IPS DF 6.9 (cell line): ENCODE results near the gene TOX2.

Experiments used
- DNase-seq: peaks from one replicate; pipeline ENCODE4 v3.0.0-alpha.2; 2013; ENCODE audit warnings: low read depth, low spot score
- H3K27ac ChIP-seq: one replicate; pipeline ENCODE4 v1.5.1; 2013; ENCODE audit warnings: low read length, control low read depth
- H3K27me3 ChIP-seq: 2 replicates; pipeline ENCODE4 v1.6.1; 2013; ENCODE audit warnings: mild to moderate bottlenecking, low read length; ENCODE audit not compliant: control insufficient read depth, insufficient read depth
- H3K36me3 ChIP-seq: 2 replicates; pipeline ENCODE4 v1.6.1; 2013; ENCODE audit warnings: low read length; ENCODE audit not compliant: control insufficient read depth, insufficient read depth
- H3K4me1 ChIP-seq: 2 replicates; pipeline ENCODE4 v1.6.1; 2013; ENCODE audit warnings: low read length; ENCODE audit not compliant: control insufficient read depth, insufficient read depth
- H3K4me3 ChIP-seq: 2 replicates; pipeline ENCODE4 v1.5.1; 2013; ENCODE audit warnings: mild to moderate bottlenecking, low read length
- H3K9me3 ChIP-seq: 2 replicates; pipeline ENCODE4 v1.6.1; 2013; ENCODE audit warnings: low read length, inconsistent platforms; ENCODE audit not compliant: control insufficient read depth, insufficient read depth
- WGBS: extraction: QIAGEN DNeasy Blood & Tissue Kit; methylation state at CpG from one replicate; pipeline ENCODE4 v1.1.7; 2013; ENCODE audit warnings: mixed read lengths, missing lambda C conversion rate; ENCODE audit not compliant: insufficient read length, insufficient coverage; 5-methylcytosine and 5-hydroxymethylcytosine counted together

The TOX2 gene

DNA sequence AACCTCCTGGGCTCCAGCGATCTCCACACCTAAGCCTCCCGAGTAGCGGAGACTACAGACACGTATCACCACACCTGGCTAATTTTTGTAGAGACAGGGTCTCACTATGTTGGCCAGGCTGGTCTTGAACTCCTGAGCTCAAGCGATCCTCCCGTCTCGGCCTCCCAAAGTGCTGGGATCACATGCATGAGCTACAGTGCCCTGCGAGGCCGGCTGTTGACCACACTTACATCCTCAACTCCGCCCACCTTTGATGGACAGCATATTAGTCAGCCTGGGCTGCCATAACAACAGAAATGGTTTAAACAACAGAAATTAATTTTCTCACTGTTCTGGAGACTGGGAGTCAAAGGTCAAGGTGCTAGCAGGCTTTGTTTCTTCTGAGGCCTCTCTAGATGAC, 164.6 kb downstream of the TOX2 start:
- Histone ChIP-seq H3K4me1 (no peaks in the 10 kb centered on the region), H3K27me3 (no peaks in the 10 kb centered on the region), H3K27ac (no peak overlapping the region), H3K9me3 (no peaks in the 10 kb centered on the region), H3K4me3 (no peak overlapping the region), H3K36me3 (no peaks in the 10 kb centered on the region)
- DNase-seq = no peak
- WGBS = no CpG with 5 or more reads among the region's 10 CpGs

DNA sequence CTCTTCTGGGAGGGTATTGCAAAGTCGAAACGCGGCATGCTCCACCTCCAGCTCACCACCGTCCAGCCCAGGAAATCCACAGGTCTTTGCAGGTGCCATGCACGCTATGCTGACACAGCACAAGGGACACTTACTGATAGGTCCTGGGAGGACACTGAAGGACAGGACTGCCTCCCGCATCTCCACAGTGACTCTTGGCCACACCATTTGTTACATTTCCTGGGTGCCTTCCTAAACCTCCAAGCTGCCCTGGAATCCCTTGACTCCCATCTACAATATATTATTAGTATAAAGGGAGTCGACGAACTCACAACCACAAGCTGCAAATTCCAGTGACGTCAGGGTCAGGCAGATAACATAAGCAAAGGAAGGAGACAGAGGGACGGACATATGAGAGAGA, 165.4 kb downstream of the TOX2 start:
- Histone ChIP-seq H3K4me1 (no peaks in the 10 kb centered on the region), H3K4me3 (no peak overlapping the region), H3K27ac (no peak overlapping the region), H3K36me3 (no peaks in the 10 kb centered on the region), H3K9me3 (no peaks in the 10 kb centered on the region), H3K27me3 (no peaks in the 10 kb centered on the region)
- no peak for DNase-seq
- no CpG with 5 or more reads among the region's 10 CpGs for WGBS

DNA sequence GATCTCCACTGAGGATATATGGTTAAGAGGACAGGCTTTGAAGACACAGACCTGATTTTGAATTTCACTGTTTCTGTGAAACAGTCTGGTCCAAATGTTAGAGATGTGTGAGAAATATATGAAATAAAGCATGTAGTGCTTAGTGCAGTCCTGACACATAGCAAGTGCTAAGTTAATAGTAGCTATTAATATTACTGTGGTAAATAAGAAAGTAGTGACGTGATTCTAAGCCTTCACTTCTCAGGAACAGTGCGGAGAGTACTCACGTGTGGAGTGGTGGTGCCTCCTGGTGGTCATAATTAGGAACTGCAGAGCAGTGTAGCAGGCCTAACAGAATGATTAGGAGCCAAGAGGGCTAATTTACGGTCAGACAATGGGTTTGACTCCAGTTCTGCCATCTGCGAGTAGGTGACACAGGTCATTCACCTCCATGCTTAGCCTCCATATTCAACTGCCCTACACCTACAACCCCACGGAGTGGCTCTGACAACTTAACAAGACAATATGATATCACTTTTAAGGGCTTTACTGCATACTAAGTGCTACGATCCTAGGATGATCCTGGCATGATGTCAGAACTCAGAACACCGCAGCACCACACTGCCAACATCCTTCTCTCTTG, 166.1 kb downstream of the TOX2 start:
- DNase-seq = peak; percentile 41
- Histone ChIP-seq H3K36me3 (no peaks in the 10 kb centered on the region), H3K9me3 (no peaks in the 10 kb centered on the region), H3K4me3 (no peak overlapping the region), H3K27ac (no peak overlapping the region), H3K27me3 (no peaks in the 10 kb centered on the region), H3K4me1 (no peaks in the 10 kb centered on the region)
- WGBS = no CpG with 5 or more reads among the region's 8 CpGs

DNA sequence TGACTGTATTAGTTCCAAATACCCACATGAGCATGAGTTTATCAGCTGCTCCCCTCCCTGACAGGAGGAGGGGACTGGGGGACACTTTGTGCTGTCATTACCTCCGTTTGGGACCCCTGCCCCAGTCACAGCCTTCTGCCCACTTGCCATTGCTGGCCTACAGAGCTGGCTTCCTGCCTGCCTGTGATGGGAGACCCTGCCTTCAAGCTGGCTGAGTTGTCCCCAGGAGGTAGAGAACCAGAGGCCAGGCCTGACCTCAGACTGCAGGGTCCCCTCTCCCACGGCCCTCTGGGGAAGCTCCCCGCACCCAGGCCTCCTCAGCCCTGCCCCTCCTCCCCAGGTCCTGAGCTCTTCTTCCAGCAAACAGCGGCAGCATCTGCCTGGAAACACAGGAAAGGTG, 166.8 kb downstream of the TOX2 start:
- DNase-seq = no peak
- WGBS = no CpG with 5 or more reads among the region's 4 CpGs
- Histone ChIP-seq H3K27me3 (no peaks in the 10 kb centered on the region), H3K4me1 (no peaks in the 10 kb centered on the region), H3K27ac (no peak overlapping the region), H3K36me3 (no peaks in the 10 kb centered on the region; the same call in 1 of the 2 replicates), H3K4me3 (no peak overlapping the region), H3K9me3 (no peaks in the 10 kb centered on the region)

DNA sequence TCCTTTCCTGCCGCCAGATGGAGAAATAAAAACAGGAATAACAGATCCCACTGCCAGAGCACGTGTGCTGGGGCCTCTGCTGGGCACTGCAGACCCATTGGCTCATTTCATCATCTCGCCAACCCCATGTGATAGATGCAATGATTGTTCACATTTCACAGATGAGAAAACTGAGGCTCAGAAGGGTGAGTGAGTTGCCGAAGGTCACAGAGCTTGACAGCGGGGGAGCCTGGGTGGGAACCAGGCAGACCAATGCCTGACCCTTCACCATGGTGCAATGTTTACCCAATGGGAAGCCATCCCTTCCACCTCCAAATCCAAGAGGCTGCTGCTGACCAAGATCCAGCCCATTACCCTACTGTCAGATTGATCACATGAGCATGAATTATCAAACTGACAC, 167.2 kb downstream of the TOX2 start:
- no CpG with 5 or more reads among the region's 5 CpGs for WGBS
- no peaks in the 10 kb centered on the region for H3K27me3 ChIP-seq
- H3K9me3 ChIP-seq = no peaks in the 10 kb centered on the region
- H3K4me3 ChIP-seq = no peak overlapping the region
- no peaks in the 10 kb centered on the region; the same call in 1 of the 2 replicates for H3K36me3 ChIP-seq
- H3K4me1 ChIP-seq = no peaks in the 10 kb centered on the region
- H3K27ac ChIP-seq = no peak overlapping the region
- no peak for DNase-seq

DNA sequence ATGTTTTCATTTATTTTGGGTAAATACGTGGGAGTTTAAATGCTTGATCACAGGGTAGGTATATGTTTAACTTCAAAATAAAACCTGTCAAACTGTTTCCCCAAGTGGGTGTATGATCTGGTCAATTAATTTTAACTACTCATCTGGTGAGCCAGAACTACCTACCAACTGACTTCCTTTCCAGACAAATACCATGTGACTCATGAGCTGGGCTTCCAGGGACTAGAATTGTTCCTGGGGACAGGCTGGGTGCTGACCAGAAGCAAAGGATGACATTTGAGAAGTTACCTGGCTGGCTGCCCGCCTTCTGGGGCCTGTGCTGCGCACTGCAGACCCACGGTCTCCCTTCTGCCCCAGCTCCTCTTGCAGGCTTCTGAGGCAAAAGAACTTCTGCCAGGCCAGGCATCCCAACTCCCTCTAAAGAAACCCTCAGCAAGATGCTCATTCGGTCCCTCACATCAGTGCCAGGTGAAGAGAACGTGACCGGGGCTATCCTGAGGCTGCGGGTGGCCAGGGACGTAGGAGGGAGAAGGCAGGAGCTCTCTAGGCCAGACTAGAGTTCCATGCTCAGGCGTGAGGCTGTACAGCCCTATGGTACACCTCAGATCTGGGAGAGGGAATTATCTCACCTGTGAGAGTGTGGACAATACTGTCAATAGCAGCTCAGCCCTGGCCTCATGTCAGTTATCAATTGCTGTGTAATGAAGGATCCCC, 168.7 kb downstream of the TOX2 start:
- Histone ChIP-seq H3K27ac (no peak overlapping the region), H3K4me3 (no peak overlapping the region), H3K36me3 (no peaks in the 10 kb centered on the region; the same call in 1 of the 2 replicates), H3K9me3 (no peaks in the 10 kb centered on the region), H3K27me3 (no peaks in the 10 kb centered on the region), H3K4me1 (no peaks in the 10 kb centered on the region)
- no peak for DNase-seq
- no CpG with 5 or more reads among the region's 10 CpGs for WGBS

DNA sequence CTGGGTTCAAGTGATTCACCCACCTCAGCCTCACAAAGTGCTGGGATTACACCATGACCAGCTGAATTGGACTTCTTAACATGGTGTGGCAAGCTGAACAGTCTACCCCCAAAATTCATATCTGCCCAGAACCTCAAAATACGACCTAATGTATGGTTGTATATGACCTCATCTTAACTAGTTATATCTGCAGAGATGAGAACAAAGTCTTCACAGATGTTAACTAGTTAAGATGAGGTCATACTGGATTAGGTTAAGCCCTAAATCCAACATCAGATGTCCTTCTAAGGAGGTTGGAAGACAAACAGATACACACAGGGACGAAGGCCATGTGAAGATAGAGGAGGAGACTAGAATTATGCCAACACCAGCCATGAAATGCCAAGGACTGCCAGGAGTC, 169.8 kb downstream of the TOX2 start:
- Histone ChIP-seq H3K27me3 (no peaks in the 10 kb centered on the region), H3K4me1 (no peaks in the 10 kb centered on the region), H3K4me3 (no peak overlapping the region), H3K27ac (no peak overlapping the region), H3K9me3 (no peaks in the 10 kb centered on the region), H3K36me3 (no peaks in the 10 kb centered on the region; the same call in 1 of the 2 replicates)
- WGBS = no CpG with 5 or more reads among the region's 2 CpGs
- DNase-seq = no peak

DNA sequence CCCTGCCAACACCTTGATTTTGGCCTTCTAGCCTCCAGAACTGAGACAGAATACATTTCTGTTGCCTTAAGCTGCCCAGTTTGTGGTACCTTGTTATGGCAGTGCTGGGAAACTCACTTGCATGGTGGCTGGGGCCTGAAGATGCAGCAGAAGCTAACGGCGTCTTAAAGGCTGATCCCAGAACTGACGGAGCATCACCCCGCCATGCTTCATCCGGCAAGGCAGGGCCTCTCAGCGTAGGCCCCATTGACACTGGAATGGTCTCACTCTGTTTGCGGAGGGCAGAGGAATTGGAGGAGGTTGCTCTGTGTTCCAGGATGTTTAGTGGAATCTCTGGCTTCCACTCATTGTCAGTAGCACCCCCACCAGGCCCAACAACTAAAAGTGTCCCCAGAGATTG, 170.2 kb downstream of the TOX2 start:
- no peak overlapping the region for H3K4me3 ChIP-seq
- no peaks in the 10 kb centered on the region for H3K9me3 ChIP-seq
- no CpG with 5 or more reads among the region's 7 CpGs for WGBS
- no peaks in the 10 kb centered on the region for H3K27me3 ChIP-seq
- H3K4me1 ChIP-seq = no peaks in the 10 kb centered on the region
- H3K27ac ChIP-seq = no peak overlapping the region
- no peak for DNase-seq
- no peaks in the 10 kb centered on the region; the same call in 1 of the 2 replicates for H3K36me3 ChIP-seq

DNA sequence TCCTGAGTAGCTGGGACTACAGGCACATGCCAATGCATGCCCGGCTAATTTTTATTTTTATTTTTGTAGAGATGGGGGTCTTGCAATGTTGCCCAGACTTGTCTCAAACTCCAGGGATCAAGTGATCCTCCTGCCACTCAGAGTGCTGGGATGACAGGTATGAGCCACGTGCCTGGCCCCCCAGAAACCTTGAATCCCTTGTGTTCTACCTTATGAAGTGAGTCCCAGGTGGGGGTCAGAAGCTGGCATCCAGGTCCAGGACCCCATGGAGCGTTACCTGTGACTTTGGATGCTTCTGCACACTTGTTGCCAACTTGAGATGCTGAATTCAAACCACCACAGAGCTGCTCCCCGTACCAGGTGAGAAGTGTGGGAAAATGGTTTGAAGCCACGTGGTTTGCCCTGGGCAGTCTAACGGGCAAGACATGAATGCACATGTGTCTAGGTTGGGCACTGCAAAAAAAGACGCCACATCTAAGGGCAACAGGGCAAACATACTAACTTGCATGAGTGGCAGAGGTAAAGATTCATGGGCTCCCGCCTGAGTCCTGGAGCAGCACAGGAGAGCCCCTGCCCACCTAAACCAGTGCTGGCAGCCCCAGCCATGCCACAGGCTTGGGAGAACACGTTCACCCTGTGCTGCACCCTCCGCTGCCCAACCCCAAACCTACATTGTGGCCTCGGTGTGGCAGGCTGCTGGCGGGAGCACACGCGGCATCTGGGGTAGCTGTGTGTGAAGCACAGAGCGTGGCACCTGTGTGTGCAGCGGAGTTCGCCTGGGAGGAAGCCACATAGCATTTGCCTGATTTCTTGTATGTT, 171.2 kb downstream of the TOX2 start:
- no peaks in the 10 kb centered on the region for H3K9me3 ChIP-seq
- no peaks in the 10 kb centered on the region for H3K27me3 ChIP-seq
- no CpG with 5 or more reads among the region's 17 CpGs for WGBS
- no peak for DNase-seq
- no peaks in the 10 kb centered on the region; the same call in 1 of the 2 replicates for H3K36me3 ChIP-seq
- H3K4me3 ChIP-seq = no peak overlapping the region
- no peak overlapping the region for H3K27ac ChIP-seq
- H3K4me1 ChIP-seq = no peaks in the 10 kb centered on the region

DNA sequence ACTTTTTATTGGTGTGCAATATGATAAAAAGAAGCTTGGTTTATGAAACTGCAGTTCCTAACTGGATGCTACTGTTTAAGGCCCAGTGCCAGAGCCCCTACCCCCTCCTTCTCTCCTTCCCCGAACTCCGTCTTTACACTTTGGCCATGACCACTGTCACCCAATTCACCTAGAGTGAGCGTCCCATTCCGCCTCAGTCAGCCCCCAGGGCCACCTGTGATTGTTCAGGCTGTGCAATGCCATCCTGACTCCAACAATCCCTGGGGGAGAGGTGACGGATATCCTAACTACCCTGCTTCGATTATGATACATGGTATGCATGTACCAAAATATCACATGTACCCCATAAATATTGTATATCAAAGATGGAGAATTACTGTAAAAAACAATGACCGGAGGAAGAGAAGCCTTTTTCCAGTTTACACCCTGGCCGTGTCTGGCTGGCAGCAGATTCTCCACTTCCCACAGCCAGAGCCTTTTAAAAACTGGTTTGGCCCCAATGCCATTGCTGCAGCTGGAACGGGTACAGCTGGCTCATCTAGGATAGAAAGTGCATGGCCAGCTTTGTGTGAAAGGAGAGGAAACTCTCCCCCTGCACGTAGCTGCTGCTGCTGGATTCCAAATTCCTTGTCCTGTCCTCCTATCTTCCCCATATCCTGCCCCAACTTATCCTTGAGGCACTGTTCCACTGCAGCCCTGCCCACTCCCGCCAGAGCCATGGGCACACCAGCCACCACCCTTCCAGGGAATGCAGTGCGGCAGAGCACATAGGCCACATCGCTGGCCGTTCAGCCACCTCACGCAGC, 172.6 kb downstream of the TOX2 start:
- Histone ChIP-seq H3K27ac (no peak overlapping the region), H3K4me1 (no peaks in the 10 kb centered on the region), H3K9me3 (no peaks in the 10 kb centered on the region), H3K4me3 (no peak overlapping the region), H3K27me3 (no peaks in the 10 kb centered on the region), H3K36me3 (no peaks in the 10 kb centered on the region; the same call in 1 of the 2 replicates)
- no CpG with 5 or more reads among the region's 15 CpGs for WGBS
- DNase-seq = no peak
